ENCODE data around the gene IQUB. TPM values are rescaled to one million over a fixed set of nuclear protein-coding genes. Genes with fewer than 3 reads are reported as not detected.
"Not testable (repeated sequence)": the region's sequence is repeated elsewhere in the genome, so short reads cannot be mapped to it uniquely, and the experiment has no call there.

IQUB gene
- total and polyA plus RNA-seq, 2 donors (not counting 1 experiment from before 2014, with no cell fraction given) = 0.09 to 0.83 TPM

DNA sequence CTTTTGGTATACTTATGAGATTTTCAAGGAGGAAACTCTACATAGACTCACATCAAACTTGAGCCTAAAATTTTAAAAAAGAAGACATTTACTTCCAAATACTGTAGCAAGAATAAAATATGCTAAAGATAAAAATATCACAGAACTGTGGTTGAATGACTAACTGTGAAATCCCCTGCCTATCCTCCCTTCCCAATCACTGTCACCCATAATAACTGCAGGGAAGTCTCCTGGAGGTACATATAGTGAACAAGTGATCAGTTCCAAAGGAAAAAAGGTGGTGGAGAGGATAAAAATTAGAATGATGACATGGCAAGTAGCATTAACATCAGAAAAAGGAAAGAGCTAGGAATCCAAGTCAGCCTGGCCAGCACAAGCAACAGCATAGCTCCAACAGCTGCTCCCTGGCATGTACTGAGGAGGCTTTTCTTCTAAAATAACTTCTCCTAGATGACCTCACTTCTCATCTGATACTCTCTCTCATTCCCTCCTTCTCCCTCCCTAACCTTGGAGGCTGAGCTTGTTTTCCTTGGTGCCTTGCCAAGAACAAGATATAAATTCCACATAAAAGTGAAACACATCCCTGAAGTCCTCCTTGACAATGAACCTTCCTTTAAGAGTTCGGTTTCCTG is 124.0 kb downstream of the IQUB start:
- H3K4me1 ChIP-seq (ENCODE audit: control insufficient read depth, extremely low read depth, insufficient read depth, low read length) = no peaks in the 10 kb centered on the region
- peak; percentile 67 to 74 for DNase-seq (ENCODE audit: low read depth in 2 of 2)
- no peaks in the 10 kb centered on the region for H4K20me1 ChIP-seq (ENCODE audit: control insufficient read depth, extremely low read depth, insufficient read depth, low read length)
- no peak overlapping the region for H3K27ac ChIP-seq (ENCODE audit: insufficient read depth, low read length)
- H3K4me2 ChIP-seq (ENCODE audit: extremely low read depth, insufficient read depth, low read length) = peak overlapping the region; percentile 13
- no peaks in the 10 kb centered on the region for H3K36me3 ChIP-seq (ENCODE audit: control insufficient read depth, insufficient read depth, low read length)
- TF ChIP-seq, protein P1, sequence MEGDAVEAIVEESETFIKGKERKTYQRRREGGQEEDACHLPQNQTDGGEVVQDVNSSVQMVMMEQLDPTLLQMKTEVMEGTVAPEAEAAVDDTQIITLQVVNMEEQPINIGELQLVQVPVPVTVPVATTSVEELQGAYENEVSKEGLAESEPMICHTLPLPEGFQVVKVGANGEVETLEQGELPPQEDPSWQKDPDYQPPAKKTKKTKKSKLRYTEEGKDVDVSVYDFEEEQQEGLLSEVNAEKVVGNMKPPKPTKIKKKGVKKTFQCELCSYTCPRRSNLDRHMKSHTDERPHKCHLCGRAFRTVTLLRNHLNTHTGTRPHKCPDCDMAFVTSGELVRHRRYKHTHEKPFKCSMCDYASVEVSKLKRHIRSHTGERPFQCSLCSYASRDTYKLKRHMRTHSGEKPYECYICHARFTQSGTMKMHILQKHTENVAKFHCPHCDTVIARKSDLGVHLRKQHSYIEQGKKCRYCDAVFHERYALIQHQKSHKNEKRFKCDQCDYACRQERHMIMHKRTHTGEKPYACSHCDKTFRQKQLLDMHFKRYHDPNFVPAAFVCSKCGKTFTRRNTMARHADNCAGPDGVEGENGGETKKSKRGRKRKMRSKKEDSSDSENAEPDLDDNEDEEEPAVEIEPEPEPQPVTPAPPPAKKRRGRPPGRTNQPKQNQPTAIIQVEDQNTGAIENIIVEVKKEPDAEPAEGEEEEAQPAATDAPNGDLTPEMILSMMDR (conservative IDR thresholded peaks at IDR 0.05 in 1 of 2, IDR thresholded peaks at IDR 0.05 in 1 of 2; ENCODE audit: low read depth in 1 of 2, low read length in 2 of 2) = no peak
- H3K4me3 ChIP-seq (replicated peaks in 1 of 4; ENCODE audit: control extremely low read depth in 1 of 4, insufficient read depth in 1 of 4, low read depth in 3 of 4, low read length in 4 of 4) = no peak overlapping the region
- H2AFZ ChIP-seq (ENCODE audit: low read length) = no peak overlapping the region
- H3K79me2 ChIP-seq (ENCODE audit: control insufficient read depth, insufficient read depth, low read length) = no peaks in the 10 kb centered on the region
- H3K9me3 ChIP-seq (ENCODE audit: control insufficient read depth, insufficient read depth, low read depth, low read length) = no peaks in the 10 kb centered on the region
- H3K27me3 ChIP-seq (ENCODE audit: control insufficient read depth, insufficient read depth, low read length) = no peaks in the 10 kb centered on the region
- H3K9ac ChIP-seq (ENCODE audit: insufficient read depth, low read length) = no peak overlapping the region

DNA sequence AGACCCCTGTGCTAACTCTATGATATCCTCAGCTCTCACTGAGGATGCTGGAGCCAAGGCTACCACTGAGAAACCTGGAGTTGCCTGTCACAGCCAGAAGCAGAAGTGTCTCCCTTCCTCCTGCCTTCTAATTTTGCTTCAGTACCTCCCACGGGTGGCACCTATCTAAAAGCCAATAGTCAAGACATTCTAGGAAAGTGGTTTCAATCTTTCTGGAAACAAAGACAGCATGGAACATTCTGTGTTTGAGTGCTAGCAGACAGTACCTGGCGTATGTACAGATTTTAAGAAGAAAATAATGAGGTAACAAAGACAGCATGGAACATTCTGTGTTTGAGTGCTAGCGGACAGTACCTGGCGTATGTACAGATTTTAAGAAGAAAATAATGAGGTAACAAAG is 126.4 kb downstream of the IQUB start:
- not testable (repeated sequence) for H2AFZ ChIP-seq (ENCODE audit: low read length); H3K4me3 ChIP-seq (replicated peaks in 1 of 4; ENCODE audit: control extremely low read depth in 1 of 4, insufficient read depth in 1 of 4, low read depth in 3 of 4, low read length in 4 of 4); H3K9ac ChIP-seq (ENCODE audit: insufficient read depth, low read length); H3K4me2 ChIP-seq (ENCODE audit: extremely low read depth, insufficient read depth, low read length); H3K36me3 ChIP-seq (ENCODE audit: control insufficient read depth, insufficient read depth, low read length); DNase-seq (ENCODE audit: low read depth in 2 of 2); H3K27ac ChIP-seq (ENCODE audit: insufficient read depth, low read length); H3K27me3 ChIP-seq (ENCODE audit: control insufficient read depth, insufficient read depth, low read length); H3K4me1 ChIP-seq (ENCODE audit: control insufficient read depth, extremely low read depth, insufficient read depth, low read length); H3K9me3 ChIP-seq (ENCODE audit: control insufficient read depth, insufficient read depth, low read depth, low read length); H3K79me2 ChIP-seq (ENCODE audit: control insufficient read depth, insufficient read depth, low read length); H4K20me1 ChIP-seq (ENCODE audit: control insufficient read depth, extremely low read depth, insufficient read depth, low read length)

Other genes with a start within 250 kb of the IQUB start
- gene NDUFA5, start 23.2 kb upstream of the IQUB start, total RNA-seq = 31.1 and 45.4 TPM in 2 replicates
- gene NDUFA5, start 23.2 kb upstream of the IQUB start, polyA plus RNA-seq = 26.0 and 35.8 TPM in 2 replicates
- not detected in 2 replicates for gene ASB15, start 67.2 kb upstream of the IQUB start, total RNA-seq
- not detected in 2 replicates for gene ASB15, start 67.2 kb upstream of the IQUB start, polyA plus RNA-seq
- not detected in 2 replicates for gene LMOD2, start 121.3 kb upstream of the IQUB start, total RNA-seq
- gene LMOD2, start 121.3 kb upstream of the IQUB start, polyA plus RNA-seq = not detected in 2 replicates
- gene WASL, start 214.4 kb upstream of the IQUB start, total RNA-seq = 12.1 and 15.4 TPM in 2 replicates
- gene WASL, start 214.4 kb upstream of the IQUB start, polyA plus RNA-seq = 18.0 and 21.0 TPM in 2 replicates